Caco-2 (cell line): Measurements from ENCODE around the gene AP3D1. TPM values are rescaled to one million over a fixed set of nuclear protein-coding genes. Genes with fewer than 3 reads are reported as not detected.

Experiments
- BruUV-seq: library from RNA; stranded (reverse); fragments of 400-500 nt; replicated peaks from 2 replicates; lab custom pipeline; 2021; lab: Mats Ljungman, UMichigan
- CTCF ChIA-PET: fragments of 300-600 bp; sonication (Branson Sonifier 250); formaldehyde crosslinking; loops from one replicate; lab custom pipeline; 2022; ENCODE audit warnings: antibody characterized with exemption; lab: Charles Lee
- POLR2A ChIA-PET: fragments of 300-600 bp; sonication (Branson Sonifier 250); formaldehyde crosslinking; loops from one replicate; lab custom pipeline; 2022; ENCODE audit warnings: antibody characterized with exemption; lab: Charles Lee
- DNase-seq, 2 experiments: peaks; one replicate each; pipeline versions ENCODE4 v3.0.0 to v3.0.0-alpha.2; 2020 to 2022
- H3K27me3 ChIP-seq: replicated peaks from 2 replicates; pipeline ENCODE4 v1.6.0; 2011; ENCODE audit warnings: low read length; ENCODE audit not compliant: control insufficient read depth, insufficient read depth
- H3K36me3 ChIP-seq: 2 replicates; pipeline ENCODE4 v1.5.1; 2011; ENCODE audit warnings: low read length; ENCODE audit not compliant: control insufficient read depth, insufficient read depth
- H3K4me1 ChIP-seq: fragments of 250-450 bp; sonication (Bioruptor Pico); 2 replicates; pipeline ENCODE4 v1.5.1; 2020; ENCODE audit warnings: mild to moderate bottlenecking
- H3K4me3 ChIP-seq: 2 replicates; pipeline ENCODE4 v1.5.1; 2011; ENCODE audit warnings: low read depth, mild to moderate bottlenecking, control low read depth, low read length
- H3K9me3 ChIP-seq: fragments of 250-450 bp; sonication (Bioruptor Pico); 2 replicates; pipeline ENCODE4 v1.5.1; 2020; ENCODE audit warnings: mild to moderate bottlenecking, moderate library complexity
- H3K27ac Mint-ChIP-seq: one replicate; pipeline ENCODE4 v1.8.0; 2022; ENCODE audit warnings: mixed read lengths; ENCODE audit not compliant: unreplicated experiment
- H3K27me3 Mint-ChIP-seq: one replicate; pipeline ENCODE4 v1.8.0; 2022; ENCODE audit warnings: mixed read lengths; ENCODE audit not compliant: insufficient read depth, unreplicated experiment
- H3K36me3 Mint-ChIP-seq: one replicate; pipeline ENCODE4 v1.8.0; 2022; ENCODE audit warnings: mild to moderate bottlenecking, mixed read lengths; ENCODE audit not compliant: insufficient read depth, unreplicated experiment
- H3K4me1 Mint-ChIP-seq: one replicate; pipeline ENCODE4 v1.8.0; 2022; ENCODE audit warnings: low read depth, mixed read lengths; ENCODE audit not compliant: unreplicated experiment
- H3K4me3 Mint-ChIP-seq: one replicate; pipeline ENCODE4 v1.8.0; 2022; ENCODE audit warnings: mild to moderate bottlenecking, moderate library complexity, mixed read lengths; ENCODE audit not compliant: unreplicated experiment
- H3K9me3 Mint-ChIP-seq: one replicate; pipeline ENCODE4 v1.8.0; 2022; ENCODE audit warnings: mixed read lengths; ENCODE audit not compliant: unreplicated experiment
- CTCF ChIP-seq, 2 experiments: fragments of 200-600 bp in 1 of 2; IDR thresholded peaks; 1 replicate in 1 of 2; 2 replicates in 1 of 2; pipeline versions ENCODE4 v1.5.1 to v1.8.0; 2011 to 2022; ENCODE audit warnings: antibody characterized with exemption in 1 of 2, control low read depth in 1 of 2, inconsistent platforms in 1 of 2, low read depth in 1 of 2, low read length in 1 of 2, mild to moderate bottlenecking in 1 of 2, moderate library complexity in 1 of 2; ENCODE audit not compliant: insufficient read depth in 1 of 2, severe bottlenecking in 1 of 2, unreplicated experiment in 1 of 2
- intact Hi-C: fragments of 100-400 bp; cut with micrococcal nuclease; formaldehyde crosslinking; loops from one replicate; pipeline ENCODE4 v1.10.0; 2022; ENCODE audit not compliant: unreplicated experiment
- total RNA-seq: library from RNA; stranded (reverse); gene quantifications from 2 replicates; pipeline ENCODE4 v1.2.3, GENCODE V29; 2022

The AP3D1 gene
- total RNA-seq, 1 experiment from 2014 or later = 151 TPM

- H3K36me3 ChIP-seq = peaks cover 5% of the 10 kb centered on the region
Measured at GRCh38 chr19:2126879-2127518, 24.4 kb downstream of the AP3D1 start.

GRCh38 chr19:2123682-2124387 is 27.5 kb downstream of the AP3D1 start:
- no peaks in the 10 kb centered on the region for H3K27me3 ChIP-seq
- intact Hi-C loops = no loop called here
- H3K9me3 ChIP-seq = no peaks in the 10 kb centered on the region
- TF ChIP-seq CTCF (IDR thresholded peaks at IDR 0.05; ENCODE audit: insufficient read depth in 1 of 2, low read depth in 1 of 2, low read length in 1 of 2, severe bottlenecking in 1 of 2, unreplicated experiment in 1 of 2) = no peak
- no peak overlapping the region for H3K27ac Mint-ChIP-seq
- H3K4me1 Mint-ChIP-seq = no peaks in the 10 kb centered on the region
- H3K4me1 ChIP-seq = no peaks in the 10 kb centered on the region
- POLR2A ChIA-PET = no interaction called here
- H3K9me3 Mint-ChIP-seq = no peaks in the 10 kb centered on the region
- H3K4me3 ChIP-seq = no peak overlapping the region
- H3K27me3 Mint-ChIP-seq = no peaks in the 10 kb centered on the region
- peaks cover 85% of the 10 kb centered on the region for H3K36me3 Mint-ChIP-seq
- no TSS peak for BruUV-seq
- DNase-seq = peak in 1 of 2 experiments; percentile 38
- no peak overlapping the region for H3K4me3 Mint-ChIP-seq
- CTCF ChIA-PET = interaction anchor here (0.5 kb wide), 1 partner anchor 86 kb away, joined by 4 read pairs; no protein-coding TSS in a partner anchor
- peaks cover 1% of the 10 kb centered on the region for H3K36me3 ChIP-seq

More at GRCh38 chr19:2126879-2127518, 24.4 kb downstream of the AP3D1 start:
- no peaks in the 10 kb centered on the region for H3K9me3 ChIP-seq
- H3K4me1 Mint-ChIP-seq = no peaks in the 10 kb centered on the region
- H3K4me3 Mint-ChIP-seq = no peak overlapping the region
- peaks cover 77% of the 10 kb centered on the region for H3K36me3 Mint-ChIP-seq
- H3K4me1 ChIP-seq = no peaks in the 10 kb centered on the region
- no peaks in the 10 kb centered on the region for H3K9me3 Mint-ChIP-seq
- intact Hi-C loops = no loop called here
- no peak for TF ChIP-seq CTCF (IDR thresholded peaks at IDR 0.05; ENCODE audit: insufficient read depth in 1 of 2, low read depth in 1 of 2, low read length in 1 of 2, severe bottlenecking in 1 of 2, unreplicated experiment in 1 of 2)
- no TSS peak for BruUV-seq
- no peak for DNase-seq
- H3K27ac Mint-ChIP-seq = no peak overlapping the region
- ChIA-PET CTCF (no interaction called here), POLR2A (no interaction called here)
- no peaks in the 10 kb centered on the region for H3K27me3 ChIP-seq
- no peaks in the 10 kb centered on the region for H3K27me3 Mint-ChIP-seq
- no peak overlapping the region for H3K4me3 ChIP-seq

GRCh38 chr19:2122982-2123381 is 28.4 kb downstream of the AP3D1 start:
- H3K27me3 Mint-ChIP-seq = no peaks in the 10 kb centered on the region
- DNase-seq = no peak
- CTCF ChIA-PET = no interaction called here
- no peaks in the 10 kb centered on the region for H3K9me3 Mint-ChIP-seq
- H3K4me1 Mint-ChIP-seq = no peaks in the 10 kb centered on the region
- H3K4me1 ChIP-seq = no peaks in the 10 kb centered on the region
- H3K27ac Mint-ChIP-seq = no peak overlapping the region
- intact Hi-C loops = no loop called here
- H3K27me3 ChIP-seq = no peaks in the 10 kb centered on the region
- no TSS peak for BruUV-seq
- H3K9me3 ChIP-seq = no peaks in the 10 kb centered on the region
- H3K4me3 ChIP-seq = no peak overlapping the region
- no peak overlapping the region for H3K4me3 Mint-ChIP-seq
- POLR2A ChIA-PET = no interaction called here
- peaks cover 1% of the 10 kb centered on the region for H3K36me3 ChIP-seq
- peaks cover 92% of the 10 kb centered on the region for H3K36me3 Mint-ChIP-seq
- TF ChIP-seq CTCF (IDR thresholded peaks at IDR 0.05; ENCODE audit: insufficient read depth in 1 of 2, low read depth in 1 of 2, low read length in 1 of 2, severe bottlenecking in 1 of 2, unreplicated experiment in 1 of 2) = no peak
